ENCODE measurements around the gene AIPL1. TPM values are rescaled to one million over a fixed set of nuclear protein-coding genes. Genes with fewer than 3 reads are reported as not detected.
"Not testable (repeated sequence)": the region's sequence is repeated elsewhere in the genome, so short reads cannot be mapped to it uniquely, and the experiment has no call there.

The AIPL1 gene, protein sequence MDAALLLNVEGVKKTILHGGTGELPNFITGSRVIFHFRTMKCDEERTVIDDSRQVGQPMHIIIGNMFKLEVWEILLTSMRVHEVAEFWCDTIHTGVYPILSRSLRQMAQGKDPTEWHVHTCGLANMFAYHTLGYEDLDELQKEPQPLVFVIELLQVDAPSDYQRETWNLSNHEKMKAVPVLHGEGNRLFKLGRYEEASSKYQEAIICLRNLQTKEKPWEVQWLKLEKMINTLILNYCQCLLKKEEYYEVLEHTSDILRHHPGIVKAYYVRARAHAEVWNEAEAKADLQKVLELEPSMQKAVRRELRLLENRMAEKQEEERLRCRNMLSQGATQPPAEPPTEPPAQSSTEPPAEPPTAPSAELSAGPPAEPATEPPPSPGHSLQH
- total RNA-seq, result not detected in 2 replicates
- not detected in 2 replicates for polyA plus RNA-seq

- H3K4me3 ChIP-seq, result no peak within 1 kb of the TSS
- no peaks in the 10 kb centered on the region for H3K36me3 ChIP-seq
- H3K9me3 ChIP-seq (ENCODE audit: low read depth), result no peaks in the 10 kb centered on the region
These were observed at the start of gene AIPL1 for GRCh38 chr17:6435051-6435450. Gene AIPL1, minus strand, starts transcription at chr17:6435121. Its CDS starts 17 bp downstream, at chr17:6435104.

DNA sequence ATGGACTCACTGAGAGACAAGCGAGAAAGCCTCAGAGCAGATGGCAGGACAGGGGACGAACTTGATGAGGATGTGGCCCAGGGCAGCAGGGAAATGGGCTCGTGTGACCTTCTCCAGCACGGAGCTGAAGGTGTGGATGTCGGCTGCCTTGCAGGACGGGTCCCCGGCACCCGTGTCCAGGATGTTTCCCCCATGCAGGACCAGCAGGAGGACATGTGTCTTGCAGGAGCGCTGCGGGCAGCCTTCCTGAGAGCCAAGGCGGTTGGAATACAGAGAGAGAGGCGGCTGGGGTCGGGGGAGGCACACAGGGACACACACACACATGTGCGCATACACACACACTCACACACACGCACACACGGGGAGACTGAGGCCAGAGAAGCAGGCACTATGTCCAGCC is 48.6 kb upstream of the AIPL1 start:
- no peak overlapping the region for H3K27ac ChIP-seq
- no peak for TF ChIP-seq CTCF (IDR thresholded peaks at IDR 0.05; ENCODE audit: low read depth, low read length)
- no peaks in the 10 kb centered on the region for H3K36me3 ChIP-seq
- H3K4me3 ChIP-seq, result no peak overlapping the region
- no peak for DNase-seq (ENCODE audit: low read depth in 1 of 2, low spot score in 1 of 2)
- H3K4me1 ChIP-seq (ENCODE audit: low read depth), result no peaks in the 10 kb centered on the region
- no peaks in the 10 kb centered on the region for H3K27me3 ChIP-seq
- H3K9me3 ChIP-seq (ENCODE audit: low read depth), result no peaks in the 10 kb centered on the region

More at GRCh38 chr17:6435051-6435450, at the start of gene AIPL1:
- no peak within 1 kb of the TSS for H3K27ac ChIP-seq
- H3K27me3 ChIP-seq, result peaks cover 9% of the 10 kb centered on the region
- no peak for TF ChIP-seq CTCF (IDR thresholded peaks at IDR 0.05; ENCODE audit: low read depth, low read length)
- H3K4me1 ChIP-seq (ENCODE audit: low read depth), result no peaks in the 10 kb centered on the region
- DNase-seq (ENCODE audit: low read depth in 1 of 2, low spot score in 1 of 2), result no peak

- not testable (repeated sequence) for H3K27ac ChIP-seq; H3K27me3 ChIP-seq; H3K4me1 ChIP-seq (ENCODE audit: low read depth); H3K9me3 ChIP-seq (ENCODE audit: low read depth); H3K36me3 ChIP-seq; DNase-seq (ENCODE audit: low read depth in 1 of 2, low spot score in 1 of 2); H3K4me3 ChIP-seq
These were observed 47.9 kb upstream of the AIPL1 start for GRCh38 chr17:6482796-6483195.

- Histone ChIP-seq H3K4me1 (ENCODE audit: low read depth) (no peaks in the 10 kb centered on the region), H3K27ac (no peak overlapping the region), H3K27me3 (no peaks in the 10 kb centered on the region), H3K4me3 (no peak overlapping the region), H3K9me3 (ENCODE audit: low read depth) (no peaks in the 10 kb centered on the region), H3K36me3 (no peaks in the 10 kb centered on the region)
- no peak for TF ChIP-seq CTCF (IDR thresholded peaks at IDR 0.05; ENCODE audit: low read depth, low read length)
- no peak for DNase-seq (ENCODE audit: low read depth in 1 of 2, low spot score in 1 of 2)
These were observed 47.2 kb upstream of the AIPL1 start for GRCh38 chr17:6482105-6482455.

- no peak for DNase-seq (ENCODE audit: low read depth in 1 of 2, low spot score in 1 of 2)
- Histone ChIP-seq H3K4me3 (no peak overlapping the region), H3K27me3 (no peaks in the 10 kb centered on the region), H3K36me3 (no peaks in the 10 kb centered on the region), H3K4me1 (ENCODE audit: low read depth) (no peaks in the 10 kb centered on the region), H3K9me3 (ENCODE audit: low read depth) (no peaks in the 10 kb centered on the region), H3K27ac (no peak overlapping the region)
- no peak for TF ChIP-seq CTCF (IDR thresholded peaks at IDR 0.05; ENCODE audit: low read depth, low read length)
These were observed 45.4 kb upstream of the AIPL1 start for GRCh38 chr17:6480303-6480675.

DNA sequence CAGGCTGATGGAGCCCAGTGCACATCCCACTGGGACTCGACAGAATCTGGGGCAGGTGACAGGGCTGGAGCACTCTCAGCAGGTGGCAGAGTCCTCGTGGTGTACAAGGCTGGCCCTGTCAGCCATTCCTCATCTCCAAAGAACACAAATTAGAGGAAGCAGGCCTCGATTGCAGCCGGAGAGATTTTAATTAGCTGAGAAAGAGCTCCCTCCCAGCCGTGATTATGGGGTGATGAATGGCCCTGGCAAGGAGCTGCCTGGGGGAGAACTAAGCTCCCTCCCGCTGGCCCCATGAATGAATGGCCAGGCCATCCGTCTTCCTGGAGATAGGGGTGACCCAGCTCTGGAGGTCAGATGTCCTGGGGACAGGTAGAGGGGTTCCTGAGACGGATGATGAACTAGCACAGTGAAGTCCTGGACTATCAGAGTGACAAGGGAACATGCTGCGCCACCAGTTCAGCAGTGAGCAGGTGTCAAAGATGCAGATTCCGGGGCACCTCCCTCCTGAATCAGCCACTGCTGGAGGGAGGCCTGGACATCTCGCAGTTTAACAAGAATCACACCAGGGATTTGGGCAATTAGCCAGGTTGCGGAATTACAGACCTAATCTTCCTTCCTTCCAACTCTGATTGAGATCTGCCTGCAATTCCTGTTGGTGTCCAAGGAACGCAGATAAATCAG is 44.8 kb upstream of the AIPL1 start:
- H3K36me3 ChIP-seq, result no peaks in the 10 kb centered on the region
- peak in 1 of 2 donors; percentile 34 for DNase-seq (ENCODE audit: low read depth in 1 of 2, low spot score in 1 of 2)
- no peaks in the 10 kb centered on the region for H3K4me1 ChIP-seq (ENCODE audit: low read depth)
- no peaks in the 10 kb centered on the region for H3K27me3 ChIP-seq
- H3K9me3 ChIP-seq (ENCODE audit: low read depth), result no peaks in the 10 kb centered on the region
- no peak for TF ChIP-seq CTCF (IDR thresholded peaks at IDR 0.05; ENCODE audit: low read depth, low read length)
- H3K27ac ChIP-seq, result no peak overlapping the region
- no peak overlapping the region for H3K4me3 ChIP-seq

Data from cardiac muscle cell (in vitro differentiated cells and primary cell).